ENCODE results near the gene ERBB4.

The ERBB4 gene

DNA sequence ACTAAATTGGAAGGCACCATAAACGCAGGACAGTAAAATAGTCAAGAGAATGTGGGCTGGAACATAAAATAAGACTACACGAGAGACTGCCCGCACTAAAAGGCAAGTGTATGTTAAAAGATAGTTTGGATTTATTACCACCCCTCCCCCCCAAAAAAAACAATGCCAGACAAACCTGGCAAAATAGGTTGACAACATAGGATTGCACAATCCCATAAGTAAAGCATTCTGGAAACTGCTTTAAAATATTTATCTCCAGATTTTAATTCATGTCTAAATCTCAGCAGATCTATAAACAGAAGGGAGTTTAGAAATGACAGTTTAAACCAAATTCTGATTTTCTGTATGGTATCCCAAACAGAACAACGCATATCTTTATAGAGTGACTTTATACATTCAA is 455.1 kb downstream of the ERBB4 start:
- no peak for DNase-seq

DNA sequence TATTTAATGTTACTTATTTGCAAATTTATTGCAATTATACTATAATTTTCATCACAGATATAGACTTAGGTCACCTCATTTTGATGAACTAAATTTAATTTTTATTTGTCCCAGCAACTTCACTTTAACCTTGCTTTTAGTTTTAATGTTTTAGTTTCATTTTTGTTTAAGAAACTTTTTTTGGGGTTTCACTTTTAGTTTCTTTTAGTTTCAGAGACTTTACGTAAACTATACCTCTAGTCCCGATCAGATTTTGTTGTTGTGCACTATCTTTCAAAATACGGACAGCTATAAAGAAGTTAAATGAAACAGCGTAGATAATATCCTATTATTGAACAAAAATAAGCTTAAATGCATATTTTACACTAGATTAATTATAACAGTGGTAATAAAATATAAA is 460.5 kb downstream of the ERBB4 start:
- no peak for DNase-seq

DNA sequence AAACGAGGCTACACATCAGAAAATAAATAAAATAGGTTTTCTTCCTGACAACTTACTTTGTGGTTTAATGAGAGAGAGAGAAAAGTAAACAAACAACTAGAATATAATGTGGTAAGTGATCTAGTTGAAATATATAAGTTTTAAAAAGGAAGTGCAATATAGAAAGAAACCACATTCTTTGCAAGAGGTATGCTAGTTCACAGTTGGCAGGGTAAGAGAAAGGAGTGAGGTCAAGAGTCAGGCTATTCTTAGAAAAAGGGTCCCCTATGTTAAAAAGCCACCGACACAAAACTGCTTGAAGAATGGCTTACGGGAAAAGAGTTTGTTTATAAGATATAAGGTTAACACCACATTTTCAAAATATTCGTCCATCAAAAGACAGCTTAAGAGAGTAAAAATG is 462.1 kb downstream of the ERBB4 start:
- no peak for DNase-seq

DNA sequence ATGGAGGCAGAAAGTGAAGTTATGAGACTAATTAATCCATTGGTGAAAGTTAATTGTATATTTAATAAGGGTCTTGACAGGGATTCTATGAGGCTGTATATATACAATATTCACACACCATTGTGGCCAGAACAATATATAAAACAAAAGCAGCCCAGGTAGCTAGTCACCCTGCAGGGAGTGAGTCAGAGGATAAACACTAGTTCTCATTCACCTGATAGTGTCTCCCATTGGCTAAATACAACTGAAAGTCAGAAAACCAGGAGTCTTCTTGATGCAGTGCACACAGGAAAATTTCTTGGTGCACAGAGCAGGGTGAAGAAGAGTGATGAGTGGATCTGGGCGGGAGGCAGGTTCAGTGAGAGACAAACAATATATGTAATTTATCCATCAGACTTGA is 465.2 kb downstream of the ERBB4 start:
- DNase-seq, result no peak

DNA sequence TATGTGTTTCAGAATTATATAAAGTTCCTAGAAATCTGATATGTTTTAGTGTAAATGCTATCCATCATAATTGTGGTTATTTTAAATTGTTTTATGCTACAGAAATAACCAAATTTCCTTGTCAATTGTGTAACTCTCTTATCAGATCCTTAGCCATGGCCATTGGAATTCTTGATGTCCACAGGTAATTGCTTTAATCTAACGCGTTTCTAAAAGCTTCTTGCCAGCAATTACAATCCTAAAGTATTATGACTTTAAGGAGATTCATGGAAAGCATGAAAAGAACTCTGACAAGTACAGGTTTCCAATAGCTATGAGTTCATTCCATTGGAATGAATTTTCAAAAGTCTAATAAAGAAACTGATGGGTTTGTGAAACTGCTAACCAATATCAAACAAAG is 472.1 kb downstream of the ERBB4 start:
- DNase-seq, result no peak

DNA sequence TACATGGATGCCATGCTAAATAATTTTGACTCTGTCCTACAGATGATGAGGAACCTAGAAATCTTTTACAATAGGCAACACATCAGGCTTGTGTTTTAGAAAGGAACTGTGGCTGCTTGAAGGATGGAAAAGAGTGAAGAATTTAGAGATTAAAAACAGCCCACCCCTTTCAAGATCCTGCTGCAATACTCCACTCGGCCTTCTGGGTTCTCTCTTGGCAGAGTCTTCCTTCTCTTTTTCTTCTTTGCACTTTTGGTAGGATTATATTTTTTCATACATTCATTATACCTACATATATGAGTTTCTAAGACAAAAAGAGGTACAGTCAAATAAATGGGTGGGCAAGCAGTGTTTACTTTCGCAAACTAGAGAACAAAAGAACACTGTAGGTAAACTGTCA is 474.3 kb downstream of the ERBB4 start:
- DNase-seq, result no peak

DNA sequence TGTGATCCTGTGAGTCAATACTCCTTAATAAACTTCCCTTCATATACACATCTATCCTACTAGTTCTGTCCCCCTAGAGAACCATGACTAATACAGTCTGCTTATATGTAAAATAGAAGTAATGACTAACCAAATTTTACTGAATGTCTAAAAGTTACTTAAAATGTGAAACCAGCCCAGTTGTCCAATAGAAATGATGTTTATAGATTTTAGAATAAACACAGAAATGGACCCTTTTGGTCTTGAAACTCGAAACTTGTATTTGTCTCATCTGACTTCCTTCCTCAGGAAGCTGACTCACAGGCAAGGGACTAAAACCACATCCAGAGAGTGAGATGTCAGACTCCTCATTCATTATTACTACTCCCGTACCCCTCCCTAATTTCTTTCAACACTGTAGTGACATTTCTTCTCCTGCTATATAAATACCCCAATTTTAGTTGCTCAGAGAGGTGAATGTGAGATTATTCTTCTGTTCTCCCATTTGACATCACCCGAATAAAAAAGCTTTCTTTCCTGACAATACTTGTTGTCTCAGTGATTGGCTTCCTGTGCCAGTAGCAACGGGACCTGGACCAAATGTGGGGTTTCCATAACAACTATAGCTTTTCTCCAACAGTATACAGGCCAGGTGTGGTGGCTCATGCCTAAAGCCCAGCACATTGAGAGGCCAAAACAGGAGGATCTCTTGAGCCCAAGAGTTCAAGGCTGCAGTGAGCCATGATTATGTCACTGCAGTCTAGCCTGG is 486.0 kb downstream of the ERBB4 start:
- DNase-seq, result no peak

DNA sequence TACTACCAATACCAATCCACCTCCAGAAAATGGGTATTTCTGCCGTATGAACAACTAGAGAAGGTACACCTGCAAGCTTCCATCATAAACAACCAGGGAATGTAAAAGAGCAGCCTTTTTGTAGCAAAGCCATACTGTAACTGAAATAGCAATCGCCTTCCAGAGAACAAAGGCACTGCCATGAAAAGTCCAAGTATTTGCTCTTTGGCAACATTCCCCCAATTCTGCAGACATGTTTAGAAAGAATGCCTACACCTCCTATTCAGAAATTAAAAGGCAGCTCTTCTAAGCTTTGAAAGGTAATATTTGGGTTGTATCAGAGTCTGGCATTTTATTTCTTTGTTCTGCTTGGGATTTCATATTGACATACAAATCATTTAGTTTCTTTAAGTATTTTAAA is 487.7 kb downstream of the ERBB4 start:
- no peak for DNase-seq

DNA sequence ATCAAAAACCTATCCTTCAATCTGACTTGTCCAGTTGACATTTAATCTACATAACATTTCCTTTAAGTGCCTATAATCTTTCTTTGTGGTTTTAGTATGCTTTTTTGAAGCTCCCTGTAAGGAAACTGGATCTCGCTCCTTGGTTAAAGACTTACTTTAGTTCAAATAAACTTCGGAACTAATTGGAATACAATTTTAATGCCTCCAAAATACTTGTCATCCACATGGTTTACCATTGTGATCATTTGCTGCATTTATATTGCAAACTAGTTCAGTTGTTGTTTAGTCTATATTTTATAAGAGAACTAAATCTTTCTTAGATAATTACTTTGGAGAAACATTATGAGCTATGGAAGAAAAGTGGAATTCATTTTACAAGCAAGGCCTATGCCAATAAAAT is 496.0 kb downstream of the ERBB4 start:
- no peak for DNase-seq

DNA sequence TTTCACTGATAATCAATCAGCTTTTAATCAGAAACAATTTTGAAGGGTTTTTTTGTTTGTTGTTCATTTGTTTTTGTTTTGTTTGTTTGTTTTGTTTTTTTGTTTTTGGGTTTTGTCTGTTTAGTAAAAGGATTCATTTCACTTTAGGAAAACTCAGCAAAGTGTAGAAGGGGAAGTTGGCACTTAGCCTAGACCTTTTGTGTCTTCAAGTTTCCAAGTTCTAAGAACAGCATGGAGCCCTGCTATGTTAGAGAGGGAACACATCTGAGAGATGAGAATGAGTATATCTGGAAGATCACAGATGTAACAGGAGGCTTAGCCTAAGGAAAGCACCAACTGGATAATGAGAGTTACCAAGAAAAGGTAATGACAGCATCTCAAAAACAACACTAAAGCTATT is 501.5 kb downstream of the ERBB4 start:
- no peak for DNase-seq

DNA sequence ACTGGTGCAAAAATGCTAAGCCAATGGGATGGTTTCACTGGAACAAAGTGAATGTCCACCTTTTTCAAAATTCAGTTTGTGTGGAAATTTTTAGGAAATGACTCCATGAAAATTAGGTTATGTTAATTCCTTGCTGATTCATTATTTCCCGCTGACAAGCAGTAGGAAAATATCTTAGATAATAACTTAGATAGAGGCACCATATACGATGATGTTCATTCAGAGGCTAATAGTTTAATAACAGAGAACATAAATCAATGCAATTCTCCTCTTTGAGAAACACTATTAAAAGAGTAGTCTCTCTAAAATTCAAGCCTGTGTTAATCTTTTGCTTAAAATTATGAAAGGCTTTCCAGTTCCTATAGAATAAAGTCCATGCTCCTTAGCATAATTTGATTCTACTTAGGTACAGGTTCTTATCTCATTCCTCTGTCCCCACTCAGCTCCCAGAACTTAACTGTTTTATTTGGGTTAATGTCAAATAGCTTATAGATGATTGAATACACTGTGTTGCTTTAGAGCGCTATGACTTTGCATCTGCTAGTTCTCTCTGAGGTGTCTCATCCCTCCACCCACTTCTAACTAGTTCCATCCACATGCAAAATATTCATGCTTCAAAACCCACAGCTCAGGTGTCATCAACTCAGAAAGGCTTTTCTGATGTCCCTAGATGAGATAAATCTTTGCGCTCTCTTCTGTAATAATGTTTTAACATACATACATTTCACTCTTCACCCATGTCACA is 503.6 kb downstream of the ERBB4 start:
- DNase-seq, result peak in 1 of 51 donors; percentile 15

DNA sequence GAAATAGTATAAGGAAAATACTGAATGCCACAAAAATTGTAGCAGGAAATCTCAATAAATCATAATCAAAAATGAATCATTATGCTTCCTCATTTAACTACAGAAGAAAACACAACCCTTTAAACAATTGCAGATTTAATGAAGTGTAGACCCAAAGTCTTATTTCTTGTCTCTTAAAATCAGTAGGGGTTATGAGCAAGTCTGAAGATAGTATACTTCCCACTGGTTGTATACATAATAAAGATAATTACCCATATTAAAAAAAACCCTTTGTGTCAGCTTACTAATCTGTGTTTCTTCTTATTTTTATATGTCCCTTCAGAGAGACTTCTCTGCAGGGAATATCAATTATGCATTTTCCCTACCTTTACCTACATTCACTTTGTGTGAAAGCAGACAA is 504.7 kb downstream of the ERBB4 start:
- no peak for DNase-seq

DNA sequence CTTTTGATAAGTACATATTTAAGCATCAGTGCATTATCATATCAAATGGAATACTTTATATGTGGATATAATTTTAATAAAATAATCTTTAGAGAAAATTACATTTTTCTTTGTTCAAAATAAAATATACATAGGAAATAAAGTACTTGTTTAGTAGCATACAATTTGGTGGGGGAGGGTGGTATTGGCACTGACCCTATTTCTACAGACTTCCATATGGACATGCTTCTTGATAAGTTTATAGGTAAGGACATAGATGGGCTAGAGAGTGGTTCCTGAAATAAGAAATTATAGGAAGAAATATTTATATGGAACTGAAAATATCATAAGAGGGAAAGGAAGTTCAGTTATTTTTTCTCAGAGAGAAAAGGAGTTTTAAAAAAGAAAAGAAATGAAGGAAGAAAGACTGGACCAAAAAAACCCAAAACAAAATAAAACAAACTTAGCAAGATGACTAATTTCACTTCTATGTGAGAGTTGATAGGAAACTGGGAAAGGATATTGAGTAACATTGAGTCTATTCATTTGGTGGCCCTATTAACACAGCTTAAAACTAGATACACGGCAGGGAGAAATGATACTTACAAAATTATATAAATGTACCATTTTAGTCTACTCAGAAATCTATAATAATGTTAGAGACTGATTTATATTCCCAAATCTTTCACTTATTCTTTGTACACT is 505.9 kb downstream of the ERBB4 start:
- no peak for DNase-seq

DNA sequence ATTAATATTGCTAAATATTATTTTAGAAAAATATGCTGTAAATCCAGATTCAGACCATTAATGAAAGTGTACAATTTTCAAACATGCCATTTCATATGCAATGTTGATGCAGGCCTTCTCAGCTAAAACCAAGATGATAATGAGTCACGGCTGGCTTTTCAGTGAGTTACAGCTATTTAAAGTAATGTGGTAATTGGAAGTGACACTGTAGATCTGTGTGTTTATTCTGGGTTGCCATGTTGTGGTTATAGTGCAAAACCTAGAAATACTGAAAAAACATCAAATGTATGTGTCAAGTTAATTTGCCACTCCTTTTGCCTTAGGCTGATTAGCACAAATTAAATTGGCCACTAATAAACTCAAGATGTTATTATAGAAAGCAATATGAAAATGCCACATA is 506.6 kb downstream of the ERBB4 start:
- no peak for DNase-seq

DNA sequence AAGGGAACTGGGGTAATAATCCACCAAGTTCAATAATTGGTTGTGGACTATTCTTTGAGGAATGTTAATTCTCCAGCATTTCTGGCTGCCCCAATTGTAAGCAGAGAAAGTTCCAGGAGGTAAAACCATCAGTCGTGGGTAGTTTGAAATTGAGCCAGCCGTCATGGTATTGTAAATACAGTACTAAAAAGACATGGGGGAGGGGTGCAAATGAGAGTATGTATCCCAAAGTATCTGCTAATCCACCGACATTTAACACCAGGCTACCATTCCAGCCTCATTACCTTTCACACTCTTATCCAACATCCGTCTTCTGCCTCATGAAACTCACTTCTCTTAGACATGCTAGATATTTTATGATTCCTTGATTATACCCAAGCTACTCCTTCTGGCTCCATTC is 507.9 kb downstream of the ERBB4 start:
- DNase-seq, result no peak

DNA sequence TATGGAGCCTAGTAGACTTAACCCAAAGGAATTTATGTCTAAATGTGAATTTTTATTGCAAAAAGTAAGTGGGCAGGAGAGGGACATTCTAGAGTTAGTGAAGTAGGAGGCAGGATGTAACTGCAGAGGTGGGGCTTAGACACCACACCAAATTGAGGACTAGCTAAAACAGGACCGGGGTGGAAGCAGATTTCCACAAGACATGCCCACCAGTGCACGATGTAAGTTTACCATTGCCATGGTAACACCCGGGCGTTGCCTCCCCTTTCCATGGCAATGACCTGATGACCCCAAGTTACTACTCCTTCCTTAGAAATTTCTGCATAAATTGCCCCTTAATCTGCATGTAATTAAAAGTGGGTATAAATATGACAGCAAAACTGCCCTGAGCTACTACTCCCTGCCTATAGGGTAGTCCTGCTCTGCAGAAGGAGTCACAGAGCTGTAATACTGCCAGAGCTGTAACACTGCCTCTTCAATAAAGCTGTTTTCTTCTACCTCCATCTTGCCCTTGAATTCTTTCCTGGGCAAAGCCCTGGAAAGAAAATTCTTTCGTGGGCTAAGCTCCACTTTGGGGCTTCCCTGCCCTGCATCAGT is 509.7 kb downstream of the ERBB4 start:
- no peak for DNase-seq

DNA sequence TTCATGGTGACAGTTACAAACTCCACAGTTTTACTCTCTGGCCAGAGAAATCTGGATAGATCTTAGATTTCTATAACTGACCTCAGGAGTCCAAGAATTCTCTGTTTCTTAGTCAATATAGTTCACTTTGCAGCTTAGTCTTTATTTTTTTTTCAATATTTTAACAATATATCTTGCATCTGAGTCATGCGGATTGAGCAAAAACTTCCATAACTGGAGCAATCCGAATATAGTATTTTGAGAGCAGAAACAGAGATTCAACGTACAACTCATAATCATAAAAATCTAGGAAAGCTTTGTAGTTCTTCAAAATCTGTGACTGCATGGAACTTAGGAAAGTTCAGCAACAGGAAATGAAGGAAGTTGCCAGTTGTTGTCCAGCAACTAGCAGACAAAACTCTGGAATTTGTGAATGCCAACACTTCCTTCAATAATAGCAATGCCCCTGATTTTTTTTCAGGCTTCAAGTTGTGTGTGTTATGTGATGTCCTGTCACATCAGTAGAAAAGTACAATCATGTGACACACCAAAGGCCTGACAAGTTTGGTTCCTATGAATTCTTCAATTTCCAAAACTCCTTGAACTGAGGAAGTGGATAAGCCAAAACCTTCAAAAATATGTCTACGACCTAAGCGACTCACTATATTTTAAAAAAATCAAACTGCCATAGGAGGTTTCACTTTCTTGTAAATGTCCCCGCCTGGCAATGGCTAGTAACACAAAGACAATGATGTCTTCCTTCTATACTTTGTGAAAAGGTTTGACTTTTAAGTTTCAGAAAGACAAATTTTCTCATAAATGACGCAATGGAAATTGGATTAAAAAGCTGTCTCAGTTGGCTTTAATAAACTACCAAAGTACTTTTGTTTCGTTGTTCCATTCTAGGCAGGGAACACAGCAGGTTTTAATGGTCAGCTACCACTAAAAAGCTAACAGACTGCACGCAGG is 510.6 kb downstream of the ERBB4 start:
- DNase-seq, result no peak

DNA sequence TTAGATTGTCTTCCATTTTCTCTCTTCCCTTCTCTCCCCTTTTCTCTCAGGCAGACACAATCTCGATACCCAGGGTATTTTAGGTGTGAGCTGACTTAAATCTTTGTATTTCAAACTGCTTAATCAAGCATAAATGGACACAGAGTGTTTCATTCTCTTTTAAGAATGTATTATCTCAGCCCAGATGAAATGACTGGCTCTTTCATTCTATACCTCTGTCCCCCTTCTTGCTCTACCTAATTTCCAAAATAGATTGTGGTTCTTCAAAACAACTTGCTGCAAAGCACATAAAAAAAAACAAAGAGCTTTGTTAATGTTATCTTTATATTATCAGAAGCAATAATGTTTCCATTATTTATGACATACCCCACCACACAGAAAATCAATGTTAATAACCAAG is 514.6 kb downstream of the ERBB4 start:
- no peak for DNase-seq

DNA sequence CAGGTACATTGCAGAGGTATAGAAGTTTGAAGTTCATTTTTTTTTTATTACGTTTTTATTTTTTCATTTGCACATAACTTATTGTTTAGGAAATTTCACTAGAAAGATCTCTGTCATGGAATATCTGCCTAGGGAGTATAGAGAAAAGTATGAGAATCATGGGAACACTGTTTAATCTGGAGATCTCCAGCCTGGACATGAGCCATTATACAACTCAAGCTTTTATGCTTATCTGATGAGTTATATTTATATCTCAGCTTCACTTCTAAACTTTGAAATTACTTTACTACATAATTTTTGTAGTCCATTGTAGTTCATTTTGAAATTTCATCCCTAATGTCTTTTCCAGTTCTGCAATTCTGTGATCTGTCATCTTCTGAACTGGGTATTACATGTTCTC is 515.6 kb downstream of the ERBB4 start:
- no peak for DNase-seq

DNA sequence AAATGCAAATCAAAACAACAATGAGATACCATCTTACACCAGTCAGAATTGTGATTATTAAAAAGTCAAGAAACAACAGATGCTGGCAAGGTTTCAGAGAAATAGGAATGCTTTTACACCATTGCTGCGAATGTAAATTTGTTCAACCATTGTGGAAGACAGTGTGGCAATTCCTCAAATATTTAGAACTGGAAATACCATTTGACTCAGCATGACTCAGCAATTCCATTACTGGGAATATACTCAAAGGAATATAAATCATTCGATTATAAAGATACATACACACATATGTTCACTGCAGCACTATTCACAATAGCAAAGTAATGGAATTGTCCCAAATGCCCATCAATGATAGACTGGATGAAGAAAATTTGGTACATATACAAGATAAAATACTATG is 516.7 kb downstream of the ERBB4 start:
- no peak for DNase-seq

DNA sequence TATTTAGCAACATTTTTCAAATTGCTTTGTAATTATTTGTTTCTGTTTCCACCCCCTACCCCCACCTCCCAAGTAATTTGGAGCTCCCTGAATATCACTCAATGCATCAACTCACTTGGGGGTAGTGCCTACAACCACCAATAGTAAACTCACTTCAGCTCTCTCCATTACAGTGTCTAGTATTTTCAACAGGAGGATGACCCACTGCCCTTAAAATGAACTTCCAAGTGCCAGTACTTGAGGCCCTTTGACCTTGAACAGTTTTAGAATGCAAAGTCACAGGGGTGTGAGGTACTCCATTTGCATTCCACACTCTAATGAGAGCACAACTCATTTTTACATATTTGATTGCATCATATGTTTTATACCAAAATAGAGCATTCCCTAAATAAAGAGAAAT is 523.0 kb downstream of the ERBB4 start:
- no peak for DNase-seq
